SK-N-MC (cell line): ENCODE results near the gene ZC4H2.
A peak's percentile ranks its signal among the peaks of the same experiment; 100 is the strongest.
"Not testable (repeated sequence)": the region's sequence is repeated elsewhere in the genome, so short reads cannot be mapped to it uniquely, and the experiment has no call there.

Experiments
- DNase-seq: peaks from one replicate; pipeline ENCODE4 v3.0.0-alpha.2; 2011; ENCODE audit warnings: low read depth, low spot score
- H3K27ac ChIP-seq: fragments of 200-600 bp; sonication (generic); 2 replicates; pipeline ENCODE4 v1.5.1; 2016; ENCODE audit warnings: mixed run types
- H3K36me3 ChIP-seq: fragments of 200-600 bp; sonication (generic); 2 replicates; pipeline ENCODE4 v1.6.1; 2017; ENCODE audit warnings: antibody characterized with exemption, low read length, mixed read lengths; ENCODE audit not compliant: insufficient read depth
- H3K4me3 ChIP-seq: fragments of 200-600 bp; sonication (generic); 2 replicates; pipeline ENCODE4 v1.5.1; 2016
- H3K9ac ChIP-seq: fragments of 200-600 bp; sonication (generic); 2 replicates; pipeline ENCODE4 v1.8.0; 2017; ENCODE audit warnings: mixed run types, mixed read lengths; ENCODE audit not compliant: insufficient read length
- H3K9me3 ChIP-seq: fragments of 200-600 bp; sonication (generic); 2 replicates; pipeline ENCODE4 v1.6.1; 2017; ENCODE audit warnings: low read depth, mild to moderate bottlenecking, antibody characterized with exemption, low read length, moderate library complexity, mixed read lengths
- EZH2 ChIP-seq: fragments of 200-600 bp; sonication (generic); IDR thresholded peaks from one replicate; pipeline ENCODE4 v1.6.1; 2017; ENCODE audit warnings: antibody characterized with exemption
- FOXP2 ChIP-seq: optimal IDR thresholded peaks from 2 replicates; pipeline ENCODE3; 2011; ENCODE audit warnings: mild to moderate bottlenecking, moderate library complexity; ENCODE audit not compliant: insufficient read depth; ENCODE audit errors: extremely low read length, control extremely low read depth
- POLR2AphosphoS5 ChIP-seq: IDR thresholded peaks from 2 replicates; pipeline ENCODE4 v1.6.1; 2012; ENCODE audit warnings: mild to moderate bottlenecking, low read depth, low read length, borderline replicate concordance

Gene ZC4H2, protein sequence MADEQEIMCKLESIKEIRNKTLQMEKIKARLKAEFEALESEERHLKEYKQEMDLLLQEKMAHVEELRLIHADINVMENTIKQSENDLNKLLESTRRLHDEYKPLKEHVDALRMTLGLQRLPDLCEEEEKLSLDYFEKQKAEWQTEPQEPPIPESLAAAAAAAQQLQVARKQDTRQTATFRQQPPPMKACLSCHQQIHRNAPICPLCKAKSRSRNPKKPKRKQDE

GRCh38 chrX:64975989-64976672, at the start of gene ZC4H2:
ZC4H2 (minus strand) TSS chrX:64976450; CDS start chrX:64976377, 73 bp downstream.
- TF ChIP-seq EZH2 (no peak), POLR2AphosphoS5 (no peak), FOXP2 (no peak)
- Histone ChIP-seq H3K4me3 (peak within 1 kb of the TSS; percentile 82), H3K9ac (peak within 1 kb of the TSS; percentile 53), H3K27ac (no peak within 1 kb of the TSS), H3K9me3 (no peaks in the 10 kb centered on the region), H3K36me3 (no peaks in the 10 kb centered on the region)
- DNase-seq, result peak; percentile 18

GRCh38 chrX:65017451-65017850, 41.2 kb upstream of the ZC4H2 start:
- Histone ChIP-seq H3K27ac (no peak overlapping the region), H3K9ac (no peak overlapping the region), H3K9me3 (no peaks in the 10 kb centered on the region), H3K4me3 (no peak overlapping the region), H3K36me3 (no peaks in the 10 kb centered on the region)
- no peak for TF ChIP-seq FOXP2
- no peak for TF ChIP-seq POLR2AphosphoS5
- TF ChIP-seq EZH2, result no peak
- DNase-seq, result no peak

DNA sequence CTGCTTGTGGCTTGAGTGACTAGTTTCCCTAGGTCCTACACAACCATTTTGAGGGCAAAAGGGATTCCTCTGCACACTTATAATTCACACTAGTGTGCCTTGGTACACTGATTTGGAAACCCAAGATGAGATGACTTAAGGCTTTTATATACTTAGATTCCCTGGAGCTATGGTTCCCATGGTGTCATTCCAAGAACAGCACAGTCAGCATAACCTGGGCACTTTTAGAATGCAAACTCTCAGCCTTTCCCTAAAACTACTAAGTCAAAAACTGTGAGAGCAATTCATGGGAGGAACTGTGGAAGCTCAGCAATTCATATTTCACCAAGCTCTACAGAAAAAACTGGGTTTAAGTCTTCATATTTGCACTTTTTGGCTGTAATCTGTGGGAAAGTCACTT, 38.0 kb upstream of the ZC4H2 start:
- no peak overlapping the region for H3K27ac ChIP-seq
- TF ChIP-seq EZH2 (no peak), FOXP2 (no peak), POLR2AphosphoS5 (no peak)
- no peaks in the 10 kb centered on the region for H3K36me3 ChIP-seq
- no peaks in the 10 kb centered on the region for H3K9me3 ChIP-seq
- no peak for DNase-seq
- no peak overlapping the region for H3K4me3 ChIP-seq
- H3K9ac ChIP-seq, result no peak overlapping the region

GRCh38 chrX:65009459-65009858, 33.2 kb upstream of the ZC4H2 start:
- Histone ChIP-seq H3K27ac (no peak overlapping the region), H3K4me3 (no peak overlapping the region), H3K9me3 (no peaks in the 10 kb centered on the region), H3K36me3 (no peaks in the 10 kb centered on the region), H3K9ac (no peak overlapping the region)
- TF ChIP-seq EZH2, result no peak
- no peak for TF ChIP-seq FOXP2
- TF ChIP-seq POLR2AphosphoS5, result no peak
- DNase-seq, result no peak

- not testable (repeated sequence) for H3K36me3 ChIP-seq, H3K9ac ChIP-seq, H3K4me3 ChIP-seq, H3K27ac ChIP-seq, H3K9me3 ChIP-seq, DNase-seq
Observed at GRCh38 chrX:65002208-65002607, 26.0 kb upstream of the ZC4H2 start.

- Histone ChIP-seq H3K9me3 (no peaks in the 10 kb centered on the region), H3K9ac (no peak overlapping the region), H3K36me3 (no peaks in the 10 kb centered on the region), H3K4me3 (no peak overlapping the region), H3K27ac (no peak overlapping the region)
- TF ChIP-seq POLR2AphosphoS5 (no peak), FOXP2 (no peak), EZH2 (no peak)
- no peak for DNase-seq
Observed at GRCh38 chrX:64996805-64997204, 20.6 kb upstream of the ZC4H2 start.

- no peak overlapping the region for H3K4me3 ChIP-seq
- no peaks in the 10 kb centered on the region for H3K9me3 ChIP-seq
- DNase-seq, result no peak
- no peak for TF ChIP-seq POLR2AphosphoS5
- TF ChIP-seq EZH2, result no peak
- TF ChIP-seq FOXP2, result no peak
- no peak overlapping the region for H3K9ac ChIP-seq
- no peaks in the 10 kb centered on the region for H3K36me3 ChIP-seq
- no peak overlapping the region for H3K27ac ChIP-seq
Observed at GRCh38 chrX:64994131-64994798, 18.0 kb upstream of the ZC4H2 start.

DNA sequence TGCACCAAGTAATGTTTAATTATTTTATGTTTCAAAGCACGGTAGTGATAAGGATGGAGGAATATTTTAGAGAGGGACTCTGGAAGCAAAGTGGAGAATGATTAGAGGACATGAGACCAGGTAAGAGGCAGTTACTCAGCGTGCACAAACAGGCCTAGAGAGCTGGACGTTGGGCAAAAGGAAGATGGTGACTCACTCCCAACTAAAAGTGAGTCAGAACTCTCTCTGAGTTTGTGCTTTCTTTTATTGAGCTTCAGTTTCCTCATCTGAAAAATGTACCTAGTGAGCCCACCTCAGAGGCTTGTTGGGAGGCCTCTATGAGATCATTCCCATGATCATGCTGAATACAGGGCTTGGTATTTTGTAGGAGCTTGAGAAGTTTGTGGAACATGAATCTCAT, 1.6 kb upstream of the ZC4H2 start:
- Histone ChIP-seq H3K36me3 (no peaks in the 10 kb centered on the region), H3K9me3 (no peaks in the 10 kb centered on the region), H3K9ac (no peak overlapping the region), H3K4me3 (no peak overlapping the region), H3K27ac (no peak overlapping the region)
- no peak for DNase-seq
- TF ChIP-seq POLR2AphosphoS5 (no peak), FOXP2 (no peak), EZH2 (no peak)

- no peaks in the 10 kb centered on the region for H3K9me3 ChIP-seq
- TF ChIP-seq FOXP2, result no peak
- TF ChIP-seq POLR2AphosphoS5, result no peak
- TF ChIP-seq EZH2, result no peak
- no peaks in the 10 kb centered on the region for H3K36me3 ChIP-seq
- no peak overlapping the region for H3K9ac ChIP-seq
- no peak overlapping the region for H3K4me3 ChIP-seq
- H3K27ac ChIP-seq, result no peak overlapping the region
- no peak for DNase-seq
Observed at GRCh38 chrX:64977051-64977450, 801 bp upstream of the ZC4H2 start.
